HG03196 (cell line): ENCODE measurements around the gene LTA4H.

Experiments used
- ATAC-seq: cut with Tn5 transposase; IDR thresholded peaks from one replicate; pipeline ENCODE4 v1.9.1; 2021; ENCODE audit not compliant: unreplicated experiment

LTA4H gene

GRCh38 chr12:96060041-96060440 lies 24.7 kb upstream of the LTA4H start:
- ATAC-seq, result no peak

- ATAC-seq, result no peak
These were observed 22.7 kb upstream of the LTA4H start for GRCh38 chr12:96057986-96058553.

GRCh38 chr12:96056646-96057455 lies 21.5 kb upstream of the LTA4H start:
- no peak for ATAC-seq

GRCh38 chr12:96054244-96054610 lies 18.8 kb upstream of the LTA4H start:
- no peak for ATAC-seq

GRCh38 chr12:96053476-96054243 lies 18.3 kb upstream of the LTA4H start:
- no peak for ATAC-seq

GRCh38 chr12:96051756-96052485 lies 16.5 kb upstream of the LTA4H start:
- ATAC-seq, result no peak

GRCh38 chr12:96050139-96050538 lies 14.8 kb upstream of the LTA4H start:
- no peak for ATAC-seq

GRCh38 chr12:96049101-96049500 lies 13.7 kb upstream of the LTA4H start:
- no peak for ATAC-seq

- ATAC-seq, result no peak
These were observed 13.1 kb upstream of the LTA4H start for GRCh38 chr12:96048393-96048969.

GRCh38 chr12:96047229-96048211 lies 12.1 kb upstream of the LTA4H start:
- ATAC-seq, result no peak

- ATAC-seq, result no peak
These were observed 11.3 kb upstream of the LTA4H start for GRCh38 chr12:96046543-96047228.

GRCh38 chr12:96045566-96045965 lies 10.2 kb upstream of the LTA4H start:
- ATAC-seq, result no peak

- ATAC-seq, result no peak
These were observed 9.5 kb upstream of the LTA4H start for GRCh38 chr12:96044943-96045290.

GRCh38 chr12:96044017-96044942 lies 8.9 kb upstream of the LTA4H start:
- no peak for ATAC-seq

- no peak for ATAC-seq
These were observed 5.8 kb upstream of the LTA4H start for GRCh38 chr12:96041181-96041580.

- no peak for ATAC-seq
These were observed 5.1 kb upstream of the LTA4H start for GRCh38 chr12:96040305-96041133.

GRCh38 chr12:96039516-96039915 lies 4.1 kb upstream of the LTA4H start:
- ATAC-seq, result no peak
